GM23338 (cell line): ENCODE data around the gene MYO1D. TPM values are rescaled to one million over a fixed set of nuclear protein-coding genes. Genes with fewer than 3 reads are reported as not detected.
A peak's percentile ranks its signal among the peaks of the same experiment; 100 is the strongest.

Experiments
- ATAC-seq: fragments of 200-7000 bp; cut with Tn5 transposase; 3 replicates; pipeline ENCODE4 v1.9.1; 2020
- DNase-seq: peaks from one replicate; pipeline ENCODE4 v3.0.0-alpha.2; 2015; ENCODE audit warnings: low spot score
- H2AFZ ChIP-seq: fragments of 200-600 bp; sonication (generic); 2 replicates; pipeline ENCODE4 v1.8.0; 2016; ENCODE audit warnings: antibody characterized with exemption, mild to moderate bottlenecking, moderate library complexity
- H3F3A ChIP-seq: fragments of 200-600 bp; sonication (generic); replicated peaks from 2 replicates; pipeline ENCODE4 v1.8.0; 2017; ENCODE audit warnings: antibody characterized with exemption, mixed run types, low read depth
- H3K27ac ChIP-seq: fragments of 200-600 bp; sonication (generic); 2 replicates; pipeline ENCODE4 v1.6.1; 2016; ENCODE audit warnings: low read depth
- H3K27me3 ChIP-seq: fragments of 200-600 bp; sonication (generic); 2 replicates; pipeline ENCODE4 v1.8.0; 2016; ENCODE audit warnings: mild to moderate bottlenecking, mixed run types, moderate library complexity; ENCODE audit not compliant: insufficient read depth
- H3K36me3 ChIP-seq: fragments of 200-600 bp; sonication (generic); 2 replicates; pipeline ENCODE4 v1.8.0; 2016; ENCODE audit warnings: mild to moderate bottlenecking; ENCODE audit not compliant: insufficient read depth
- H3K4me1 ChIP-seq: fragments of 200-600 bp; sonication (generic); 2 replicates; pipeline ENCODE4 v1.8.0; 2016; ENCODE audit warnings: mild to moderate bottlenecking, moderate library complexity; ENCODE audit not compliant: insufficient read depth
- H3K4me2 ChIP-seq: fragments of 200-600 bp; sonication (generic); 2 replicates; pipeline ENCODE4 v1.7.1; 2017; ENCODE audit warnings: mixed run types
- H3K4me3 ChIP-seq: fragments of 200-600 bp; sonication (generic); 2 replicates; pipeline ENCODE4 v1.6.1; 2016; ENCODE audit warnings: mixed run types
- H3K79me2 ChIP-seq: fragments of 200-600 bp; sonication (generic); replicated peaks from 2 replicates; pipeline ENCODE4 v1.8.0; 2017; ENCODE audit warnings: mild to moderate bottlenecking; ENCODE audit not compliant: insufficient read depth
- H3K9me2 ChIP-seq: fragments of 200-600 bp; sonication (generic); 2 replicates; pipeline ENCODE4 v1.8.0; 2017; ENCODE audit not compliant: insufficient read depth
- H4K20me1 ChIP-seq: fragments of 200-600 bp; sonication (generic); replicated peaks from 2 replicates; pipeline ENCODE4 v1.8.0; 2017; ENCODE audit warnings: mild to moderate bottlenecking; ENCODE audit not compliant: insufficient read depth
- H3K27ac Mint-ChIP-seq: 2 replicates; pipeline ENCODE4 v1.8.0; 2020; ENCODE audit warnings: inconsistent platforms, mild to moderate bottlenecking, moderate library complexity, mixed read lengths
- H3K27me3 Mint-ChIP-seq: 3 replicates; pipeline ENCODE4 v1.8.0; 2022; ENCODE audit warnings: low read depth, mild to moderate bottlenecking, moderate library complexity, mixed read lengths, inconsistent platforms; ENCODE audit not compliant: insufficient read depth, poor library complexity
- H3K36me3 Mint-ChIP-seq: 3 replicates; pipeline ENCODE4 v1.8.0; 2021; ENCODE audit warnings: low read depth, mild to moderate bottlenecking, inconsistent platforms, moderate library complexity, mixed read lengths
- H3K4me1 Mint-ChIP-seq: 3 replicates; pipeline ENCODE4 v1.8.0; 2020; ENCODE audit warnings: mild to moderate bottlenecking, inconsistent platforms, mixed read lengths
- H3K4me3 Mint-ChIP-seq: 3 replicates; pipeline ENCODE4 v1.8.0; 2021; ENCODE audit warnings: moderate library complexity, mild to moderate bottlenecking, inconsistent platforms, mixed read lengths
- H3K9me3 Mint-ChIP-seq: 3 replicates; pipeline ENCODE4 v1.8.0; 2020; ENCODE audit warnings: moderate library complexity, mild to moderate bottlenecking, inconsistent platforms, mixed read lengths
- CREB1 ChIP-seq: fragments of 250-450 bp; sonication (Bioruptor Pico); IDR thresholded peaks from 2 replicates; pipeline ENCODE4 v1.5.0; 2020; ENCODE audit warnings: low read depth, mild to moderate bottlenecking, moderate library complexity
- JUNB ChIP-seq: IDR thresholded peaks from one replicate; pipeline ENCODE4 v1.6.1; 2016; ENCODE audit warnings: antibody characterized with exemption; ENCODE audit not compliant: unreplicated experiment
- NANOG ChIP-seq: IDR thresholded peaks from 2 replicates; pipeline ENCODE4 v1.6.1; 2016; ENCODE audit warnings: antibody characterized with exemption, borderline replicate concordance
- POLR2AphosphoS5 ChIP-seq: IDR thresholded peaks from 2 replicates; pipeline ENCODE4 v1.6.1; 2016; ENCODE audit warnings: antibody characterized with exemption, low read depth
- REST ChIP-seq: IDR thresholded peaks from one replicate; pipeline ENCODE4 v1.6.1; 2018; ENCODE audit warnings: antibody characterized with exemption; ENCODE audit not compliant: unreplicated experiment
- STAT1 ChIP-seq: IDR thresholded peaks from one replicate; pipeline ENCODE4 v1.6.1; 2016; ENCODE audit warnings: antibody characterized with exemption; ENCODE audit not compliant: unreplicated experiment
- ZNF331 ChIP-seq: fragments of 250-450 bp; sonication (Bioruptor Pico); IDR thresholded peaks from 2 replicates; pipeline ENCODE4 v1.5.0; 2020; ENCODE audit warnings: low read depth, mild to moderate bottlenecking, moderate library complexity
- polyA plus RNA-seq: library from polyadenylated mRNA; unstranded; fragments of >200 nt; fragmentation: Nextera tagmentation; extraction: Ambion mirVana; gene quantifications from 2 replicates; pipeline ENCODE4 v1.2.1, GENCODE V29; 2016
- total RNA-seq: library from RNA; depleted of rRNA; stranded (reverse); fragments of >200 nt; shearing (Covaris generic); gene quantifications from 2 replicates; pipeline ENCODE4 v1.2.3, GENCODE V29; 2014
- TF ChIP-seq, protein P1 (sequence below), 2 experiments: fragments of 200-600 bp in 1 of 2; sonication (generic) in 1 of 2; conservative IDR thresholded peaks; 2 replicates each; pipeline versions ENCODE4 v1.5.1 to v1.6.1; 2016 to 2017; ENCODE audit warnings: antibody characterized with exemption in 2 of 2, low read depth in 2 of 2, mild to moderate bottlenecking in 2 of 2, moderate library complexity in 1 of 2

MYO1D gene
- total and polyA plus RNA-seq, 2 experiments from 2014 or later, result 8.6 to 28.6 TPM

DNA sequence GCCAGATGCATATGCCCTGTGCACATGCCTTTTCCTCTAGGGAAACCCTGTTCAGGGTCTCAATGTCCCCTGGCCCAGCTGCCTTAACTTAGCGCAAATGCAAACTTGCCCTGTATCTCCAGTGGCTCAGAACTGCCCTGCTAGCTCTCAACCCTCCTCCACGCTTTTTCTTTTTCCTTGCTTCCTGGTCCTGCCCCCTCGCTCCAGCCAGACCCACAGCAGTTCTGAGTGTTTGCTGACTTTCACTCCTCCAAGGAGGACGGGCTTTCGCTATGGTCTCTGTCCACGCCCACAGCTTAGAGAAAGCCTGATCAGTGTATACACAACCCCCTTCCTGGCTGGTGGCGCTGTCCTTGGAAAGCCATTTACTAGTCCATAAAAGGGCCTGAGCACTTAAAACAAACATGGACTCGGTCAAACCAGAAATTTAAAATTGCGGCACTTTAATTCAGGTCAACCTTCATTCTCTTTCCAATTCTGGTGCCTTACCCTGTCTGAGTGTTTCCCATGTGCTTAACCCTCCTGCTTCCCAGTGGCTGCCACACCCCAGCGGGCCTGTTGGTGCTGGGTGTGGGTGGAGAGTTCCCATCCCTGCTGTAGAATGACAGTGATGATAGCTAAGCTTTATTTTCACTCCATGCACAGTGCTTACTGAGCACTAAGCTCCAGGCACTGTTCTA is 35.4 kb upstream of the MYO1D start:
- Histone ChIP-seq H3K27me3 (no peaks in the 10 kb centered on the region), H3K27ac (no peak overlapping the region), H2AFZ (peak overlapping the region; percentile 96), H3K4me3 (no peak overlapping the region), H3K36me3 (no peaks in the 10 kb centered on the region), H3K9me2 (no peaks in the 10 kb centered on the region), H4K20me1 (no peaks in the 10 kb centered on the region), H3K79me2 (no peaks in the 10 kb centered on the region), H3K4me1 (peaks cover 2% of the 10 kb centered on the region), H3K4me2 (0 out of 2 replicates have a peak overlapping the region, but pooled peaks have one; percentile 25), H3F3A (0 out of 2 replicates have a peak, but pooled peaks cover 3% of the 10 kb centered on the region)
- Mint-ChIP-seq H3K9me3 (no peaks in the 10 kb centered on the region), H3K4me3 (no peak overlapping the region), H3K36me3 (no peaks in the 10 kb centered on the region), H3K27me3 (peaks cover 4% of the 10 kb centered on the region), H3K4me1 (peaks cover 11% of the 10 kb centered on the region), H3K27ac (no peak overlapping the region; the same call in 1 of the 2 replicates)
- peak; percentile 83 for ATAC-seq
- peak; percentile 49 for DNase-seq
- no peak for TF ChIP-seq POLR2AphosphoS5
- TF ChIP-seq, protein P1, sequence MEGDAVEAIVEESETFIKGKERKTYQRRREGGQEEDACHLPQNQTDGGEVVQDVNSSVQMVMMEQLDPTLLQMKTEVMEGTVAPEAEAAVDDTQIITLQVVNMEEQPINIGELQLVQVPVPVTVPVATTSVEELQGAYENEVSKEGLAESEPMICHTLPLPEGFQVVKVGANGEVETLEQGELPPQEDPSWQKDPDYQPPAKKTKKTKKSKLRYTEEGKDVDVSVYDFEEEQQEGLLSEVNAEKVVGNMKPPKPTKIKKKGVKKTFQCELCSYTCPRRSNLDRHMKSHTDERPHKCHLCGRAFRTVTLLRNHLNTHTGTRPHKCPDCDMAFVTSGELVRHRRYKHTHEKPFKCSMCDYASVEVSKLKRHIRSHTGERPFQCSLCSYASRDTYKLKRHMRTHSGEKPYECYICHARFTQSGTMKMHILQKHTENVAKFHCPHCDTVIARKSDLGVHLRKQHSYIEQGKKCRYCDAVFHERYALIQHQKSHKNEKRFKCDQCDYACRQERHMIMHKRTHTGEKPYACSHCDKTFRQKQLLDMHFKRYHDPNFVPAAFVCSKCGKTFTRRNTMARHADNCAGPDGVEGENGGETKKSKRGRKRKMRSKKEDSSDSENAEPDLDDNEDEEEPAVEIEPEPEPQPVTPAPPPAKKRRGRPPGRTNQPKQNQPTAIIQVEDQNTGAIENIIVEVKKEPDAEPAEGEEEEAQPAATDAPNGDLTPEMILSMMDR (conservative IDR thresholded peaks at IDR 0.05; ENCODE audit: low read depth in 2 of 2), result peak in 1 of 2 experiments; percentile 24; a peak in 1 of 4 replicates

DNA sequence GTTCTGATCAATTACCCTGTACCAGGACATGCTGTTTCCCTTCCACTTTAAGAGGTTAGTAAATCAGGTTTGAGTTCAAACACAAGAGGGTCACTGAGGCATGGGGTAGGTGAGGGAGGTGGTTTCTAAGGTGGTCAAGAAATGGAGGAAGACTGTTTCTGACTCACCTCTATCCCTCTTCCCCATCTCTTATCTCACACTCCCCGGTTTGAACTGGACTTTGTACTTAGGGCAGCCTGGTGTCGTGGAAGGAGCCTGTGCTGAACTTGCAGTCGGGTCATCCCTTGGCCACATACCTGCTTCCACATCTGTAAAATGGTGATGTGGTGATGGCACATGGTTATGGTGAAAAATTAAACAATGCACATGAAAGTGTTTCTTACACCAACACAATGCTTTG is 33.8 kb upstream of the MYO1D start:
- peak overlapping the region; percentile 53; the same call in 1 of the 2 replicates for H2AFZ ChIP-seq
- Mint-ChIP-seq H3K36me3 (no peaks in the 10 kb centered on the region), H3K27me3 (peaks cover 4% of the 10 kb centered on the region)
- TF ChIP-seq STAT1 (no peak), NANOG (no peak), ZNF331 (CRISPR knock-in tag) (no peak), JUNB (no peak), CREB1 (CRISPR knock-in tag) (no peak), POLR2AphosphoS5 (no peak), REST (no peak)
- TF ChIP-seq, protein P1 (conservative IDR thresholded peaks at IDR 0.05; ENCODE audit: low read depth in 2 of 2), result no peak

More for the DNA sequence above, 33.8 kb upstream of the MYO1D start:
- ATAC-seq (no peak), DNase-seq (no peak)
- H3K36me3 ChIP-seq, result no peaks in the 10 kb centered on the region
- H3K27ac Mint-ChIP-seq, result no peak overlapping the region
- H3K4me3 ChIP-seq, result no peak overlapping the region
- no peaks in the 10 kb centered on the region for H3K79me2 ChIP-seq
- H3K4me1 ChIP-seq, result no peaks in the 10 kb centered on the region; the same call in none of the 2 replicates
- H3K4me2 ChIP-seq, result no peak overlapping the region
- no peak overlapping the region for H3K4me3 Mint-ChIP-seq
- peaks cover 10% of the 10 kb centered on the region for H3K4me1 Mint-ChIP-seq
- no peaks in the 10 kb centered on the region for H3K9me2 ChIP-seq
- H4K20me1 ChIP-seq, result no peaks in the 10 kb centered on the region
- H3F3A ChIP-seq, result 0 out of 2 replicates have a peak, but pooled peaks cover 3% of the 10 kb centered on the region
- no peaks in the 10 kb centered on the region for H3K27me3 ChIP-seq
- no peaks in the 10 kb centered on the region for H3K9me3 Mint-ChIP-seq
- no peak overlapping the region for H3K27ac ChIP-seq
